PFSK-1 (cell line): ENCODE data around the gene RTRAF.

Experiments
- SIN3A ChIP-seq: IDR thresholded peaks from 2 replicates; pipeline ENCODE4 v1.6.1; 2012; ENCODE audit warnings: mild to moderate bottlenecking, low read length, moderate library complexity, borderline replicate concordance; ENCODE audit not compliant: insufficient read depth
- TAF1 ChIP-seq: IDR thresholded peaks from 2 replicates; pipeline ENCODE4 v1.6.1; 2012; ENCODE audit warnings: low read length, control low read depth, borderline replicate concordance; ENCODE audit not compliant: insufficient read depth
- TF ChIP-seq, protein P1 (sequence below), 2 experiments: IDR thresholded peaks; 2 replicates each; pipeline versions ENCODE4 v1.6.1 to v1.8.0; 2011 to 2012; ENCODE audit warnings: low read depth in 2 of 2, low read length in 2 of 2, control low read depth in 1 of 2, inconsistent platforms in 1 of 2, mild to moderate bottlenecking in 1 of 2, moderate library complexity in 1 of 2; ENCODE audit not compliant: insufficient read depth in 1 of 2

DNA sequence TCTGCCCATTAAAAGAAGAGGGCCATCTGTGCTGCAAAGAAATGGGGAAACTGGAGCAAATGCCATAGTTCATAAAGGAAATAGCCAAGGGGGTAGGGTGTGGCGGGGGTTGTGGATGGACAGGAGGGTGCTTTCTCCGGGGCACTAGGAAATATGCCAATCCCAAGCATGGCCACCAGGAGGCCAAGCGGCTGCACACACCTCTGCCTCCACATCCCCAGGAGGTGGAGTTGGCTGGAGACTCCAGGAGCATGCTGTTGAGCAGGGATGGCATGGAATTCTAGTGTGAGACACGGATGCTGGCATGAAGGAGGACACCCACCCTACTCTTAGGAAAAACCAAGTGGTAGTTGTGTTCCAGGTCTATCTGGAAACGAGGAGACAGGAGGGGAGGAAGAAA is 54.3 kb downstream of the RTRAF start:
- TF ChIP-seq SIN3A: no peak
- no peak for TF ChIP-seq TAF1
- TF ChIP-seq, protein P1, sequence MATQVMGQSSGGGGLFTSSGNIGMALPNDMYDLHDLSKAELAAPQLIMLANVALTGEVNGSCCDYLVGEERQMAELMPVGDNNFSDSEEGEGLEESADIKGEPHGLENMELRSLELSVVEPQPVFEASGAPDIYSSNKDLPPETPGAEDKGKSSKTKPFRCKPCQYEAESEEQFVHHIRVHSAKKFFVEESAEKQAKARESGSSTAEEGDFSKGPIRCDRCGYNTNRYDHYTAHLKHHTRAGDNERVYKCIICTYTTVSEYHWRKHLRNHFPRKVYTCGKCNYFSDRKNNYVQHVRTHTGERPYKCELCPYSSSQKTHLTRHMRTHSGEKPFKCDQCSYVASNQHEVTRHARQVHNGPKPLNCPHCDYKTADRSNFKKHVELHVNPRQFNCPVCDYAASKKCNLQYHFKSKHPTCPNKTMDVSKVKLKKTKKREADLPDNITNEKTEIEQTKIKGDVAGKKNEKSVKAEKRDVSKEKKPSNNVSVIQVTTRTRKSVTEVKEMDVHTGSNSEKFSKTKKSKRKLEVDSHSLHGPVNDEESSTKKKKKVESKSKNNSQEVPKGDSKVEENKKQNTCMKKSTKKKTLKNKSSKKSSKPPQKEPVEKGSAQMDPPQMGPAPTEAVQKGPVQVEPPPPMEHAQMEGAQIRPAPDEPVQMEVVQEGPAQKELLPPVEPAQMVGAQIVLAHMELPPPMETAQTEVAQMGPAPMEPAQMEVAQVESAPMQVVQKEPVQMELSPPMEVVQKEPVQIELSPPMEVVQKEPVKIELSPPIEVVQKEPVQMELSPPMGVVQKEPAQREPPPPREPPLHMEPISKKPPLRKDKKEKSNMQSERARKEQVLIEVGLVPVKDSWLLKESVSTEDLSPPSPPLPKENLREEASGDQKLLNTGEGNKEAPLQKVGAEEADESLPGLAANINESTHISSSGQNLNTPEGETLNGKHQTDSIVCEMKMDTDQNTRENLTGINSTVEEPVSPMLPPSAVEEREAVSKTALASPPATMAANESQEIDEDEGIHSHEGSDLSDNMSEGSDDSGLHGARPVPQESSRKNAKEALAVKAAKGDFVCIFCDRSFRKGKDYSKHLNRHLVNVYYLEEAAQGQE (IDR thresholded peaks at IDR 0.05; ENCODE audit: insufficient read depth in 1 of 2, low read depth in 2 of 2, low read length in 2 of 2): no peak
